SK-N-MC (cell line): ENCODE measurements around the gene CD6.

Source experiments
- DNase-seq: peaks from one replicate; pipeline ENCODE4 v3.0.0-alpha.2; 2011; ENCODE audit warnings: low read depth, low spot score
- H3K27ac ChIP-seq: fragments of 200-600 bp; sonication (generic); 2 replicates; pipeline ENCODE4 v1.5.1; 2016; ENCODE audit warnings: mixed run types
- H3K36me3 ChIP-seq: fragments of 200-600 bp; sonication (generic); 2 replicates; pipeline ENCODE4 v1.6.1; 2017; ENCODE audit warnings: antibody characterized with exemption, low read length, mixed read lengths; ENCODE audit not compliant: insufficient read depth
- H3K4me3 ChIP-seq: fragments of 200-600 bp; sonication (generic); 2 replicates; pipeline ENCODE4 v1.5.1; 2016
- H3K9ac ChIP-seq: fragments of 200-600 bp; sonication (generic); 2 replicates; pipeline ENCODE4 v1.8.0; 2017; ENCODE audit warnings: mixed run types, mixed read lengths; ENCODE audit not compliant: insufficient read length
- H3K9me3 ChIP-seq: fragments of 200-600 bp; sonication (generic); 2 replicates; pipeline ENCODE4 v1.6.1; 2017; ENCODE audit warnings: low read depth, mild to moderate bottlenecking, antibody characterized with exemption, low read length, moderate library complexity, mixed read lengths
- EZH2 ChIP-seq: fragments of 200-600 bp; sonication (generic); IDR thresholded peaks from one replicate; pipeline ENCODE4 v1.6.1; 2017; ENCODE audit warnings: antibody characterized with exemption
- FOXP2 ChIP-seq: optimal IDR thresholded peaks from 2 replicates; pipeline ENCODE3; 2011; ENCODE audit warnings: mild to moderate bottlenecking, moderate library complexity; ENCODE audit not compliant: insufficient read depth; ENCODE audit errors: extremely low read length, control extremely low read depth
- POLR2AphosphoS5 ChIP-seq: IDR thresholded peaks from 2 replicates; pipeline ENCODE4 v1.6.1; 2012; ENCODE audit warnings: mild to moderate bottlenecking, low read depth, low read length, borderline replicate concordance

Gene CD6

GRCh38 chr11:61000426-61000825 lies 28.9 kb downstream of the CD6 start:
- no peak overlapping the region for H3K4me3 ChIP-seq
- H3K9me3 ChIP-seq = no peaks in the 10 kb centered on the region
- H3K27ac ChIP-seq = no peak overlapping the region
- TF ChIP-seq POLR2AphosphoS5 = no peak
- TF ChIP-seq EZH2 = no peak
- TF ChIP-seq FOXP2 = no peak
- H3K9ac ChIP-seq = no peak overlapping the region
- no peak for DNase-seq
- H3K36me3 ChIP-seq = no peaks in the 10 kb centered on the region

GRCh38 chr11:61001931-61002330 lies 30.5 kb downstream of the CD6 start:
- TF ChIP-seq FOXP2 (no peak), POLR2AphosphoS5 (no peak), EZH2 (no peak)
- H3K9me3 ChIP-seq = no peaks in the 10 kb centered on the region
- H3K9ac ChIP-seq = no peak overlapping the region
- H3K4me3 ChIP-seq = no peak overlapping the region
- no peaks in the 10 kb centered on the region for H3K36me3 ChIP-seq
- DNase-seq = no peak
- H3K27ac ChIP-seq = no peak overlapping the region

- no peak overlapping the region for H3K4me3 ChIP-seq
- no peaks in the 10 kb centered on the region for H3K9me3 ChIP-seq
- no peak for DNase-seq
- TF ChIP-seq EZH2 = no peak
- TF ChIP-seq POLR2AphosphoS5 = no peak
- H3K9ac ChIP-seq = no peak overlapping the region
- H3K36me3 ChIP-seq = no peaks in the 10 kb centered on the region
- H3K27ac ChIP-seq = no peak overlapping the region
These were observed 31.1 kb downstream of the CD6 start for GRCh38 chr11:61002598-61002997.

- Histone ChIP-seq H3K36me3 (no peaks in the 10 kb centered on the region), H3K4me3 (peak overlapping the region; percentile 60), H3K9me3 (no peaks in the 10 kb centered on the region), H3K9ac (no peak overlapping the region), H3K27ac (peak overlapping the region; percentile 81)
- TF ChIP-seq EZH2 = no peak
- TF ChIP-seq POLR2AphosphoS5 = no peak; the same call in none of the 2 replicates
- TF ChIP-seq FOXP2 = no peak
- peak; percentile 75 for DNase-seq
These were observed 32.7 kb downstream of the CD6 start for GRCh38 chr11:61004180-61004611.

- no peaks in the 10 kb centered on the region for H3K9me3 ChIP-seq
- peak overlapping the region; percentile 60 for H3K4me3 ChIP-seq
- no peaks in the 10 kb centered on the region for H3K36me3 ChIP-seq
- no peak for TF ChIP-seq EZH2
- no peak for TF ChIP-seq FOXP2
- TF ChIP-seq POLR2AphosphoS5 = no peak; the same call in 1 of the 2 replicates
- peak; percentile 39 for DNase-seq
- no peak overlapping the region for H3K9ac ChIP-seq
- H3K27ac ChIP-seq = peak overlapping the region; percentile 81
These were observed 33.3 kb downstream of the CD6 start for GRCh38 chr11:61004761-61005181.

GRCh38 chr11:61007383-61007955 lies 36.0 kb downstream of the CD6 start:
- Histone ChIP-seq H3K9me3 (no peaks in the 10 kb centered on the region), H3K9ac (no peak overlapping the region), H3K4me3 (no peak overlapping the region), H3K27ac (no peak overlapping the region), H3K36me3 (no peaks in the 10 kb centered on the region)
- DNase-seq = no peak
- TF ChIP-seq POLR2AphosphoS5 = no peak
- no peak for TF ChIP-seq EZH2
- TF ChIP-seq FOXP2 = no peak

- Histone ChIP-seq H3K36me3 (no peaks in the 10 kb centered on the region), H3K9ac (no peak overlapping the region), H3K27ac (no peak overlapping the region), H3K9me3 (no peaks in the 10 kb centered on the region), H3K4me3 (no peak overlapping the region)
- TF ChIP-seq EZH2 (no peak), POLR2AphosphoS5 (no peak), FOXP2 (no peak)
- no peak for DNase-seq
These were observed 36.7 kb downstream of the CD6 start for GRCh38 chr11:61007956-61008896.

- H3K4me3 ChIP-seq = no peak overlapping the region
- TF ChIP-seq POLR2AphosphoS5 (no peak), FOXP2 (no peak), EZH2 (no peak)
These were observed 37.5 kb downstream of the CD6 start for GRCh38 chr11:61008971-61009370.

More at GRCh38 chr11:61008971-61009370, 37.5 kb downstream of the CD6 start:
- H3K9ac ChIP-seq = no peak overlapping the region
- H3K36me3 ChIP-seq = no peaks in the 10 kb centered on the region
- DNase-seq = no peak
- H3K9me3 ChIP-seq = no peaks in the 10 kb centered on the region
- no peak overlapping the region for H3K27ac ChIP-seq
